Stimulated activated CD4-positive, alpha-beta T cell treated with anti-CD3 and anti-CD28 coated beads, Interleukin-15, amount 100 ng/mL, for 24 hours (primary cell): ENCODE results near the gene DDX31.
"Not testable (repeated sequence)": the region's sequence is repeated elsewhere in the genome, so short reads cannot be mapped to it uniquely, and the experiment has no call there.

Source experiments
- DNase-seq: peaks from one replicate; pipeline ENCODE4 v3.0.0-alpha.2; 2020

The DDX31 gene

DNA sequence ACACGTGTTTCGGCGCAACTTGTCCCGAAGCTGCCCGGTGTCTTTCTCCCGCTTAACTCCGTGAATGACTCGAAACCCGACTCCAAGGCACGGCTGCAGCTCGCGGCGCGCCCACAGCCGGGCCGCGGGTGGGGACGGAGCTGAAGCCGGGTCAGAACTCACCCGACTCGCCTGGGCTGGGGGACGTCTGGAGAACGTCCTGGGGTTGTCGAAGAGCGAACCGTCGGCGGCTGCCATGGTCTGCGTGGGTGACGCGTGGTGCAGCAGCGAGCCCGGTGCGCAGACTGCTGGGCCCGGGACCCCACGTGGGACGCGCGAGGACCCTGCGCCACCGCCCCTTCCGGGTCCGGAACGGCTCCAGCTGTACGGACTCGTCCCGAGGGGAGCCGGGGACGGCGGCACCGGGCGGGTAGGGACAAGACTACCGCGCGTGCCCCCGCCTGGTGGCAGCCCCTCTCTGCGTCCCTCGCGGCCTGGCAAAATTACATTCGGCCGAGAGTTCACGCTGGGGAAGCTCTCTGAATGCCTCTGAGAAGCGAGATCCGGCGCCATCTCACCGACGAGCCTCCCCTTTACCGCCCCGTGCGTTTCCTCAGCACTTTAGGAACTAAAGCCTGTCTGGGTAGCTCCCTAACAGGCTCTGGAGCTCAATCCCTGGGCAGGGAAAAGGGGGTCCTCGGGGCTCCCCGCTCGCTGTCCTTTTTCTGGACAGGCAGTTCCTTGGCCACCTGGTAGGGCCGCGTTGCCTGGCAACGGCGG is at the start of gene DDX31:
Gene DDX31 (minus strand): TSS at position 286 of the 759 bp plus-strand sequence. CDS start 49 bp downstream, at position 237.
- DNase-seq = peak; percentile 92

DNA sequence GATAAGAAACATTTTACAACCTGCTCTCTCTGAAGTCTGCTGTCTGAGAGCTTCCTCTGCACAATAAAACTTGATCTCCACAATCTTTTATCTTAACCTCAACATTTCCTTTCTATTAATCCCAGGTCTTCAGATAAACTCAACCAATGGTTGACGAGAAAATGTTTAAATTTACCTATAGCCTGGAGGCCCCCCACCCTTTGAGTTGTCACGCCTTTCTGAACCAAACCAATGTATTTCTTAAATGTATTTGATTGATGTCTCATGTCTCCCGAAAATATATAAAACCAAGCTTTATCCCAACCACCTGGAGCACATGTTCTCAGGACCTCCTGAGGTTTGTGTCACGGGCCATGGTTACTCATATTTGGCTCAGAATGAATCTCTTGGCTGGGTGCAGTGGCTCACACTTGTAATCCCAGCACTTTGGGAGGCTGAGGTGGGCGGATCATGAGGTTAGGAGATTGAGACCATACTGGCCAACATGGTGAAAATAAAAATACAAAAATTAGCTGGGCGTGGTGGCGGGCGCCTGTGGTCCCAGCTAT is 48.7 kb upstream of the DDX31 start:
- not testable (repeated sequence) for DNase-seq

DNA sequence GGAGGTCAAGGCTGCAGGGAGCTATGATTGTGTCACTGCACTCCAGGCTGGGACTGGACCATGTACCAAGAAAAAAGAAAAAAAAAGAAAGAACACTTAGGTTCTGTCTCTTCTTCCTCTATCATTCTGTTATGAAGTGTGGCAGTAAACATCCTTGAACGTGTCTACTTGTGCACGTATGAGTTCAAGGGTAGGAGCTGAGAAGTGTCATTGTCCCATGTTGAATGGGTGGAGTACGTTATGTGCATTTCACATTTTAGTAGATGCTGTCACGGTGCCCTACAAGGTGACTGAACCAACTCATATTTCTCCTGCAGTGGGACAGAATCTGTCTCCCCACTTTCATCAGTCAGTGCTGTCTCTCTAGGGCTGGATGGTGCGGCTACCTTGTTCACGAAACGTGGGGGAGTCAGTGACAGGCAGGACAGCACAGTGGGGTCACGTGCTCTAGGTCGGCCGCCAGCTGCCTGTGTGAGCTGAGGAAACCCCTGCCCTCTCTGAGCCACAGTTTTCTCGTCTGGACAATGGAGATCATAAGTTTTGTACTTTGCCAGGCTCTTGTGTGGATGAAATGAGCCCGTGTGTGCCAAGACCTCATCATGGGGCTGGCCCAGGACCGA is 47.7 kb upstream of the DDX31 start:
- no peak for DNase-seq

DNA sequence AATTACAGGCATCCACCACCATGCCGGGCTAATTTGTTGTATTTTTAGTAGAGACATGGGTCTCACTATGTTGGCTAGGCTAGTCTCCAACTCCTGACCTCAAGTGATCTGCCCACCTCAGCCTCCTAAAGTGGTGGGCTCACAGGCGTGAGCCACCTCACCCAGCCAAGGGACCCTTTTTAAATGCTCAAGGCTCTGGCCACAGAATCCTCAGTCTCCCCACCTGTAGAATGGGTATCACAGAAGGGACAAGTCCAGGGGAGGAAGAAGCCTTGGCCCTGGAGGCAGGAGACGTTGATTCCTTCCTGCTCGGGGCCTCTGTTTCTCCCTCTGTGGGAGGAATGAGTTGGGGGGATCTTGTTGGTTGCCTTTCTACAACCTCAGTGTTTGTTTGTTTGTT is 46.2 kb upstream of the DDX31 start:
- DNase-seq = no peak

DNA sequence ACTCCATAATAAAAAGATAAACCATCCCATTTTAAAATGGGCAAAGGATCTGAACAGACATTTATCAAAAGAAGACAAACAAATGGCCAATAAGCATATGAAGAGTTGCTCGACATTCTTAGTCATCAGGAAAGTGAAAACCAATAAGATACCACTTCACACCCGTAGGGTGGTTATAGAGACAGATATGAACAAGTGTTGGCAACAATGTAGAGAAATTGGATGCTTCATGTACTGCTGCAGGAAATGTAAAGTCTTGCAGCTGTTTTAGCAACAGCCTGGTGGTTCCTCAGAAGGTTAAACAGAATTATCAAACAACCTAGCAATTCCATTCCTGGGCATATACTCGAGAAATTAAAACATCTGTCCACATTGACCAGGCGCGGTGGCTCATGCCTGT is 43.0 kb upstream of the DDX31 start:
- no peak for DNase-seq

DNA sequence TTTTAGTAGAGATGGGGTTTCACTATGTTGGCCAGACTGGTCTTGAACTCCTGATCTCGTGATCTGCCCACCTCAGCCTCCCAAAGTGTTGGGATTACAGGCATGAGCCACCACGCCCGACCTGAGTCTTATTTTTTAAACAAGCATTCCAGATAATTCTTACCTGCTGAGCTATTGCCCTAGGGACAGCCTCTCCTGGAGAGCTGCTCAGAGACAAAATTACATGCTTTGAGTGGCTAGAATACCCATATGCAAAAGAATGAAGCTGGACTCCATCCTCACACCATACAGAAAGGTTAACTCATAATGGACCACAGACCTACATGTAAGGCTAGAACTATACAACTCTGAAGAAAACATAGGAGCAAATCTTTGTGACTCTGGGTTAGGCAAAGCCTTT is 42.1 kb upstream of the DDX31 start:
- DNase-seq = no peak

DNA sequence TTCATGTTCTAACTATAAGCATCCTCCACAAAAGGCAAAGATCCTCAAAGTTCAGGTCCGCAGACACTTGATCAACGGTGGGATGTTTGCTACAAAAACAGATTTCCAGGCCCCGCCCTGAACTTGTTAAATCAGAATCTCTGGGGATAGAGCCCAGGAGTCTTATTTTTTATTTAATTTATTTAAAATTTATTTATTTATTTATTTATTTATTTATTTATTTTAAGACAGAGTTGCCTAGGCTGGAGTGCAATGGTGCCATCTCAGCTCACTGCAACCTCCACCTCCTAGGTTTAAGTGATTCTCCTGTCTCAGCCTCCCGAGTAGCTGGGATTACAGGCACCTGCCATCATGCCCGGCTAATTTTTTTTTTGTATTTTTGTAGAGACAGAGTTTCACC is 41.4 kb upstream of the DDX31 start:
- not testable (repeated sequence) for DNase-seq

DNA sequence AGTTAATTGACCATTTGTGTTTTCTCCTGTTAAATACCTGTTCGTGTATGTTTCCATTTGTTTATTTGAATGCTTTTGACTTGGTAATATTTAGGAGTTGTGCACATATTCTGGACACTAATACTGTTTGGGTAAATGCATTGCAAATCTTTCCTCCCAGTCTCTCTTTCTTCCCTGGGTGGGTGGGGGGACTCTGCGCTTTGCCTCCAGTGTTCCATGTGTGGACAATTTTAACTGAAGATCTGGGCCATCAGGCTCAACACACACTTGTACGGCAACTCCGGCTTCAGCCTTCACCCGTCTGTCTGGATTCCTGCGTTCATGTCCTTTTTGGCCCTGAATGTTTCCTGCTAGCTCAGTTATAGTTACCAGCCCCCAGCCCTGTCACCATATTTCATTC is 40.5 kb upstream of the DDX31 start:
- DNase-seq = no peak

DNA sequence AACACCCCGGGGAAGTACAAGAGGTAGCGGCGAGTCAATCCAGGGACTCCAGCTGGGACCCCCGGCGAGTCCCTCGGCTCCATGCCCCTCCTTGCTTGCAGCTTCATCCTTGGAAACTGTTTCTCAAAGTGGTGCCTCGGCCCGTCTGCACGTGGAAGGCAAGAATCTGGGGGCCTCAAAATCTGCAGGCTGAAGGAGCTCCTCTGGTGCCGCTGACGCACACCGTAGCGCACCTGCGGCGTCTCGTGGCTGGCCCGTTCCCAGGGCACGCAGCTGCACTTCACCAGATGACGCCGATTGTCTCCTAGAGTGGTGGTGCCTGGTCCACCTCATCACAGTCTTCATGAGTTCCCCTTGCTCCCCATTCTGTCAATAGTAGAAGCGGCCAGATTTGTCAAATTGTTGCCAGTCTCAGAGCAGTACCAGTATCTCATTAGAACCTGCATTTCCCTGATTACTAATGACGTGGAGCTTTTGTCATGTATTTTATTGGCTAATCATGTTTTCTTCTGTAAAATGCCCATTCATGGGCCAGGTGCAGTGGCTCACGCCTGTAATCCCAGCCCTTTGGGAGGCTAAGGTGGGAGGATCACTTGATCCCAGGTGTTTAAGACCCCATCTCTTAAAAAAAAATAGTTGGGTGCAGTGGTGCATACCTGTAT is 39.1 kb upstream of the DDX31 start:
- DNase-seq = no peak

DNA sequence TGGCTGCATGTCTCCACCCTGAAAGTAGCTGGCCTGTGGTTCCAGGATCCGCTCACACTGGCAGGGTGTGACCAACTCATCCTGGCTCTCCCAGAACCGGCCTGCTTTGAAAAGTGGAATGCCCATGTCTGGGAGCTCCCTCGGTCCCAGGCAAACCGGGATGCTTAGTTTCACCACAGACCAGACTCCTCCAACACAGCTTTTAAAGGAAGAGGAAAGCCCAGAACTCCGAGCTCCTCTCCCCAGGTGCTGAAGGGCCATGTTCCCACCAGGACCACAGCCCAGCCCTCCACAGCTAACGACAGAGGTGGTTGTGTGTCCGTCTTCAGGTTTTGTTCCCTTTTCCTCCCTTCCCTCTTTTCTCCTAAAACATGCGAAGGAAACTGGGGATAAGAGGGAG is 38.5 kb upstream of the DDX31 start:
- DNase-seq = no peak

DNA sequence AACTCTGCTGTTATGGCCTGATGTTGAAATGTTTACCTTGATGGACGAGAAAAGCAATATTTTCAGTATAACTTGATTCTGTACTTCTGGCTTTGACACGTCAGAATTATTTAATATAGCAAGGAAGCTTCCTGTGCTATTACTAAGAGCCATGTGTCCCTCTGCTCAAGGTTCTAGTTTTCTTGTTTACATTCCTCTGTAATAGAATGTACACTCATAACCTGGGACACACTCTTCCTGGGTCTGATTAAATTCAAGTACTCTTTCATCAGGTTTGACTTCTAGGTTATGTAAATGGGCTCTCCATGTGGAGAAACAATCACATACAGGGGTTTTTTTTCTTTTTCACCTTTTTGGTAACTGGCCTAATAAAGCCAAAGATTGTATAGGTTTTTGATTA is 33.6 kb upstream of the DDX31 start:
- no peak for DNase-seq

DNA sequence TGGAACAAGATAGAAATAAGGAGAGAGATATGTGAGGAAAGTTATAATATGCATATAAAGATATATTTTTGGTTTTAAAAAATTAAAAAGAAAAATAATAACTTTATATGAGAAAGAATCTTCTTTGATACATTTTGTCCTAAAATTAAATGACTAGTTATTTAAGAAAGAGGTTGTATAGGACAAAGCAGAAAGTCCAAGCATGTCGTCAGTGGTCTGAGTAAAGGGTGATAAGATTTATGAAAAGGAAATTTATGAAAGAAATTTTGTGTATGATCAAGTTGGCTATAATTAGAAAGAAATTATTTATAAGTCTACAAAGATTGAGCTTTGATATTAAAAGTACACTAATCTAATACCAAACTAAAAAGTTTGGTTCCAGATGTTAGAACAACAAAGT is 32.5 kb upstream of the DDX31 start:
- no peak for DNase-seq

DNA sequence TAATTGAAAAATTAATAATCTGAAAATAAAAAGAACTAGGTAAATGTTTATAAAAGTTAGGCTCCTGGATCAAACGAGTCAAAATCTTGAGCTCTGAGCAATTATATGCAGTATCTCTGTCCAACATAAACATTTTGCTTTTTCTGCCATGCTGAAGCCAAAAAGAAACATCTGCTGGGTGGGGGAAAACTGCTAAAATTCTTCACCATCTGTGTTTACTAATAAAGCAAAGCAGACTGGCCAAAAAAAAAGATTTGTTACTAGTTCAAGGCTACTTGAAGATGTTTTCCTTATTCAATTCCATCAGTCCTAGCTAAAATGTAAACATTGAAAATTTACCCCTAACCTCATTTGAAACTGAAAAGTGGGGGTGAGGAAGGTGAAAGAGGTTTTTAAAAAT is 30.2 kb upstream of the DDX31 start:
- DNase-seq = no peak

DNA sequence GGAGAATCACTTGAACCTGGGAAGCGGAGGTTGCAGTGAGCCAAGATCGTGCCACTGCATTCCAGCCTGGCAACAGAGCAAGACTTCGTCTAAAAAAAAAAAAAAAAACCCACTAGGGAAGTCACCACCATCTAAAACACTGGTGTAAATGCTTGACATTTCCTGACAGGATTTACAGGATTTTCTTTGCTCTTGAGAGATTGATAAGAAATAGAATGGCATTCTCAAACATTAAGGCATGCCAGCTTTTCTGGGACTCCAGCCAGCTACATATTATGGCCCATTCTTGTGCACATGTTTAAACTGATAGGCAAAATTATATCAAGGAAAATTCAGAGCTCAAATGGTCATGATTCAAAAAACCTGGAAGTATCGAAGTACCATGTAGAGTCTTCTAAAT is 29.2 kb upstream of the DDX31 start:
- no peak for DNase-seq

DNA sequence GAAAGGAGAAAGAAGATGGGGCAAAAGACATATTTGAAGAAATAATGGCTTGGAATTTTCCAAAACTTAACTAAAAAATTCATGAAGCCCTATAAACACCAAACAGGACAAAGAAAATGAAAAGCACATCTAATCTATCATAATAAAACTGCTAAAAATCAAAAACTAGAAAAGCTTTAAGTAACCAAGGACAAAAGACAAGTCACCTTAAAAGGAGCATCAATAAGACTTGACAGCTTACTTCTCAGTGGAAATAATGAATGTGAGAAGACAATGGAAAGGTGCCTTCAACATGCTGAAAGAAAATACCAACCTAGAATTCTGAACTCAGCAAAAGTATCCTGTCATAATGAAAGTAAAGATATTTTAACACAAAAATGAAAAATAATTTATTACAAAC is 27.4 kb upstream of the DDX31 start:
- DNase-seq = no peak

DNA sequence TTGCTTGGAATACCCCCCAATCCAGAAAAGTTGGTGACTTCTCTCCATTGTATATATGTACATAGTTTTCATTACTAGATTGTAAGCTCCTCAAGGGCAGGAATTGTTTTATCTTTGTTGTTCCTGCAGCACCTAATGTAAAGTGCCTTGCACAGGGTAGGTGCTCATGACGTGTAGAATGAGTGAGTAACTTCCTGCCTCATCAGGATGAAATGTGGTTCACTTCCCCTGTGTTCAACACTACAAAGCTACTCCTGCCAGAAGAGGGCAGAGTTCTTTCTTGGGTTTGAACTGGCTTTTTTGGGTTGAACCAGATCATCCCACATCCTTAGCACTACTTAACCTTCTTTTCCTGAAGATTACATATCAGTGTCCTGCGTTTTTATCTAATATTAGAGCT is 24.4 kb upstream of the DDX31 start:
- peak; percentile 5 for DNase-seq

DNA sequence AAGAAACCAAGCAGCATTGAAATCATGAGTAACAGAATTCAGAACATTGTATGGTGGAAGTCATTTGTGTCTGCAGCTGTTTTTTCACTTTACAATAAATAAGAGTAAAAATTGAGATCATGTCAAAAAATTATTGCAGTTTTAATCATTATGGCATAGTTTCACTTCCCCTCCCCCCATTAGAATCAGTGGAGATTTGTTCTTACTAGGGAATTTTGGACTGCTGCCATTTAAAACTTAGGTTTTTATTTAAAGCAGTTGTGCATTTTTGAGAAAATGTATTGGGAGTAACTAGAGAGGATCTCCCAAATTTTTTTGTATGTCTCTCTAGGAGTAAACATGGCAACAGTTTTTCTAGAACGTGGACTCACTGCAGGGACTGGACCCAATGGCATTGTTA is 20.9 kb upstream of the DDX31 start:
- no peak for DNase-seq

DNA sequence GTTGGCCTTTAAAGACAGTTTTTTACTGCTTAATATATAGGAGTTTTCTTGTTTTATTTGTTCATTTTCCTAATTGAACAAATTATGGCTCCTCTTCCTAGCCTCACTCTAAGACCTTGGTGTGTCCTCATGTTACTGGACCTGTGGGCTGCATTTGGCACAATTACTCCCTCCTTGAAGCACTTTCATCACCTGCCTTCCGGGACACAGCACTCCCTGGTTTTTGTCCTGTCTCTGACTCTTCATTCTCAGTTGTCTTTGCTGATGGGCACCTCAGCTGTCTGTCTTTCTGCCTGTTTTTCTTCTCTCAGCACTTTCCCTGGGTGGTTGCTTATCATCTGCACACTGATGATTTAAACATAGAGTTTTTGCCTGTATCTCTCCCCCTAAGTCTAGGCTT is 14.1 kb upstream of the DDX31 start:
- DNase-seq = no peak

DNA sequence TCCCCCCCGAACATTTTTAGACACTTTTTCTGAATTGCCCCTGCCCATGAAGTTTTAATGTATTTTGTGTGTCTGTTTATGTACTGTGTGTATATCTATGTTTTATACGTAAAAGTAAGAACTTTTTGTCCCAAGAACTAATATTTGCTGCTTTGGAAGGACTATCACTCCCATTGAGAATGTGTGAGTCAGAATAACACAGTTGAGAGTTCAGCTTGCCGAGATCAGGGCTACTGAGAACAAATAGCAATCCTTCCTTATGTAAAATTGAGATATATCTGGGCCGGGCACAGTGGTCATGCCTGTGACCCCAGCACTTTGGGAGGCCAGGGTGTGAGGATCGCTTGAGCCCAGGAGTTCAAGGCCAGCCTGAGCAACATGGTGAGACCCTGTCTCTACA is 11.8 kb upstream of the DDX31 start:
- no peak for DNase-seq

DNA sequence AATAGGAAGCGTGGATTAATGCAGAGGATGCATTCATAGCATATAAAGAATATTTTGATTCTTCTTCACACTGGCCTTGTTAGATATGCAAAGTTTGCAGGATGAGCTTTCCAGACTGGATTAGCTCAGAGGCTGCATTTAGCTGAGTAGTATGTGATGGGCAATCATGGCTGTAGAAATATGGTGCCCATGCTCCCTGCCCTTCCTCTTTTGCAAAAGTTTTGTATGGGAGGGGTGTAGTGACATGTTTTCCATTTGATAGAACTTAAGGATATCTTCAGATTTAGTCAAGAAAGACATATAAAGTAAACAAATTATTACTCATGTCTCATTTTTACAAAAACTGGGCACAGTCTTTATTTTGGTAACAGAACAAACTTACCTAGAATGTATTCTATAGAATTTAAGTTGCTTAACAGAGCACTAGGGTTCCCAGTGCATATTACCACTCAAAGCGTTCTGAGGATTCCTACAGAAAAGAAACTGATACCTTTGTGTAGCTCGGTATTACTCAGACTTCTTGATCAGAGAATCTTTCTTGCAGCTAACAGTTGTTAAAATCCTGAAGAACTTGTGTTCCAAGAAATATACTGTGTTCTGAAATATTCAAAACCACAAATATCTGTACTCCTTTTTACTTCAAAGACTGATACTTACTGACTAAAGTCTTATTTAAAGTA is 10.3 kb upstream of the DDX31 start:
- DNase-seq = no peak

DNA sequence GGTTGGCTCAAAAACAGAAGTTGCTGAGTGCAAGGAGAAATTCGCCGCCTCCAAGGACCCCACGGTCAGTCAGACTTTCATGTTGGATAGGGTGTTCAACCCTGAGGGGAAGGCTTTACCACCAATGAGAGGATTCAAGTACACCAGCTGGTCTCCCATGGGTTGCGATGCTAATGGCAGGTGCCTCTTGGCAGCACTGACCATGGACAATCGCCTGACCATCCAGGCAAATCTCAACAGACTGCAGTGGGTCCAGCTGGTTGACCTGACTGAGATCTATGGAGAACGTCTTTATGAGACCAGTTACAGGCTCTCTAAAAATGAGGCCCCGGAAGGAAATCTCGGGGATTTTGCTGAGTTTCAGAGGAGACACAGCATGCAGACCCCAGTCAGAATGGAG is 8.2 kb upstream of the DDX31 start:
- no peak for DNase-seq

DNA sequence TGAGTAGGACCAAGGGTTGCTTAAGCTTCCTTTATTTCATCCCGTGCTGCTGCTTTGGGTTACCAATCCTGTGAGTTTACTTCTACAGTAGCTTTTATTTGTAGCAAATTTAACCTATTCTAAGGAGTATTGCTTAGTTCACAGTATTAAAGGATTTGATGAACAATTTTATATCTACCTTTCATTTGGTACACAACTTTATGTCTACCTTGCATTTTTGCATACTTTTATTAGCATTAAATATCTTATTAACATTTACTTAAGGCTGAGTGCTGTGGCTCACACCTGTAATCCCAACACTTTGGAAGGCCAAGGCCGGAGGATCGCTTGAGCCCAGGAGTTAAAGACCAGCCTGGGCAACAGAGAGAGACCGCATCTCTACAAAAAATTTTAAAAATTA is 4.7 kb upstream of the DDX31 start:
- no peak for DNase-seq

DNA sequence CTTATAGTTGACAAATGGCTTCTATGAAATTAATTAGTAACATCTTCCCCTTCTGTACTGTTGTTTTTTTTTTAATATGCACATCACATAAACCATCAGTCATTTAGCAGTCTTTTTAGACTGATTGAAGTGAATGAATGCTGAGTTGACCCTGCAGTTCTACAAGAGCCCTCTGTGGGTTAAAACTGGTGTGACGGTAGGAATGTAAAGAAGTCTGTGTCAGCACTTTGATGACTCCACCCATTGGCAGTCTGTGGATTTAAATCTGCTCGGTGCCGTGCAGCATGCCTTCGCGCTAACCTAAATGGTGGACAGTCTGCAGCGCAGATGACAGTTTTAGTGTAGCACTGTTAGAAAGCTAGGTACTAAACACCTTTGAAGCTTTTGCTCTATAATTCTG is 3.6 kb upstream of the DDX31 start:
- no peak for DNase-seq

DNA sequence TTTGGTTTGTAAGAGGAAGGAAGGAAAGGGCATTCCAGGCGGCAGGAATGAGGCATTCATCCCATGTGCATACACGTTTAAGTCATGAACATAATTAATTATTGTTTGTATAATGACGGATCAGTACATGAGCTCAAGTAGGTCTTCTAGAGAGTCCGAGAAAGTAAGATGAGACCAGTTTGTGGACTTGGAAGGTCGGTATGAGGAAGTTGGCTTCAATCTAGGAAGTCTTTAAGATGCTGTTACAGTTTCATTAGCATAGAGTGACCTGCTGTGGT is 2.6 kb upstream of the DDX31 start:
- DNase-seq = no peak
